HG02938 (cell line): ENCODE results near the gene ZNF362.

Experiments
- ATAC-seq: cut with Tn5 transposase; IDR thresholded peaks from one replicate; pipeline ENCODE4 v1.9.1; 2021; ENCODE audit warnings: mild to moderate bottlenecking, moderate library complexity; ENCODE audit not compliant: unreplicated experiment

Gene ZNF362

DNA sequence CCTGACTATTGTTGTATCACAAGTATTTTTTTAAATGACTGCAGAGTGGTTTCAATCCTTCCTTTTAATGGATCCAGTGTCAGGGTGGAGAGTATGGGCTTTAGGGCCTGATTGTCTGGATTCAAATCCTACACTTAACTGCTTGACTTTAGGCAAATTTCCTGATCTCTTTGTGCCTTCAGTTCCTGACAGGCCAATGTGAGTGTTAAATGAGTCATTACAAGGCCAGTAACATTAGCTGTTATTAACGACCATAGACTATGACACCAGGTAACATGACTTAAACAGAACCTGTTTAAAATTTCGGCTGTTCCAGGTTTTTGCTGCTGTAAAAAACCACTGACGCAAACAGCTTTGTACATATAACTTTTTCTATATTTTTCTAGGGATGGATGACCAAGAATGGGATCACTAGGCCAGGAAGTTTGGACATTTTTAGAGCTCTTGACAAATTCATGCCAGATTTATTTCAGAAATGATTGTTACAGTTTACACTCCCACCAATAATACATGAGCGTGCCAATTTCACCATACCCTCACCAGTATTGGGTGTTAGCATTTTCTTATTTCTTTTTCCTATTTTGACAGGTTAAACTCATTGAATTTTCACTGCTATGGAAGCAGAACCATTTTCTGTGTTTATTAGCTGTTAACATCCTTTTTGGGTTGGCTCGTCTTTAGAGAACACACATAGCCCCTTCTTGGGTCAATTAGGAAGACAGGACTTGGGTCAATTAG is 11.3 kb downstream of the ZNF362 start:
- ATAC-seq, result no peak

DNA sequence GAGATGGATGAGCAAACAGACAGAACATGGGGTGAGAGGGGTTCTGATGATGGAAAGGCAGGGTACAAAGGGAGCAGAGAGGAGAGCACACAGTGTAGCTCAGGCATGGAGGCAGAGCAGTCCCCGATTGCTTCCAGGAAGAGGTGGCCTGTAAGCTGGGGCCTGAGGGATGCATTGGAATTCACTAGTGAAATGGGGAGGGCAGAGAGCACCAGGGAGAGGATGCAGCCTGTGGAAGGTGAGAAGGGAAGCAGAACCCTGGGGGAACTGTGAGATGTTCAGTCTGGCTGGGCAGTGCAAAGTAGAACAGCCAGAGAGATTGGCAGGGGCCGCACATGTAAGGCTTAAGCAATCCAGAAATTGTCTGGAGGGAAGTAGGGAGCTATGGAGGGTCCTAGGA is 12.2 kb downstream of the ZNF362 start:
- ATAC-seq, result no peak

DNA sequence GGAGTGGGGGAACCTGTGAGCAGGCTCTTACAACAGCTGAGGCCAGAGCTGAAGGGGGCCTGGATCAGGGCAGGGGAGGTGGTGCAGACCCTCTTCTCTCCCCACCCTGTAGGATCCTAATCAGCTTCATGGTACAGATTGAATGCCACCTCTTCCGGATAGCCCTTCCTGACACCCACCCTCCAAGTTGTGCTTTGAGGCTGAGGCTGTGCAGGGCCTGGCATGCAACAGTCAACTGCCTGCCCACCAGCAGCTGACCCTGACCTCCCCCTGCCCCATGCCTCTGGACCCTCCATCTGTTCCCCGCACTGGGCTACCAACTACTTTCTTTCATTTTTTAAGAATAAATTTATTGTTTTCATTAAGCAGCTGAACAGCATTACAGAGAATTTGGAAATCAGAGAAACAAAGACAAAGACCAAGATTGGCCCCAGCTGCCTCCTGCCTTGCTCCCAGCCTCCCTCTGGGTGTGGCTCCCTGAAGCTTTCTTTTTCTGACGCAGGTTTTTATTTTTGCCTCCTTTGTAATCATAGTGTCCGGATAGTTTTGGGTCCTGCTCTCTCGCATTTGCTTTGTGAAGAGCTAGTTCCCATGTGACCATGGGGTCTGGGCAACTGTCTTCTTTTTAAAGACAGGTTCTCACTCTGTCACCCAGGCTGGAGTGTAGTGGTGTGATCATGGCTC is 12.8 kb downstream of the ZNF362 start:
- no peak for ATAC-seq

DNA sequence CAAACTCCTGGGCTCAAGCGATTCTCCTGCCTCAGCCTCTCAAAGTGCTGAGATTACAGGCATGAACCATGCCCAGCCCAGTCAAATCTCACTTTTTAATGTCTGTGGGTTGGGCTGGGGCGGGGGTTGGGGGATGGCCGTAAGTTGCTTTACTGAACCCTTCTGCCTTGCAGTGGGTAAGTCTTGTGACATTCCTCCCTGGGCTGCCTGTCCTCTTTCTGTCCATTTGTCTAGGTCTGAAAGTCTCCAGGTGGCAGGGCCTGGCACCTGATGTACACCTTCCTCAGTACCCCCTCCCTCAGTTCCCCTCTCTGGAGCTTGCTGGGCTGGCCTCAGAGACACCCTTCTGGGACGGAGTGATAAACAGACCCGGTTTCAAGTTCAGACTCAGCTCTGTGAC is 13.3 kb downstream of the ZNF362 start:
- ATAC-seq, result no peak

DNA sequence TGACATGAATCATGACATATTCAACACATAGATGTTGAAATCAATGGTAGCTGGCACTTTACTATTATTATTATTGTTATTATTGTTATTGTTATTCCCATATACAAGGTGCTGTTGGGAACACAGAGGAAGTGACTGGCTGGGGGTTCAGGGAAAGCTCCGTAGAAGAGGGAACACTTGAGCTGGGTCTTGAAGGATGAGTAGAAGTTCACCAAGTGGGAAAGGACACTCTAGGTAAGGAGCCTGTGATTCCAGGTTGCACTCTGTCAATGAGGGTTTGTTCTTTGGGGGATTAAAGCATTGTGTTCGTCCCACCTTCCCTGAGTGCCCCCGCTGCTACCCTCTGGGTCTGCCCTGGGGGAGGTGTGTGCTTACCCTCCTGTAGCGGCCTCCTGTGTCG is 14.1 kb downstream of the ZNF362 start:
- ATAC-seq, result no peak

DNA sequence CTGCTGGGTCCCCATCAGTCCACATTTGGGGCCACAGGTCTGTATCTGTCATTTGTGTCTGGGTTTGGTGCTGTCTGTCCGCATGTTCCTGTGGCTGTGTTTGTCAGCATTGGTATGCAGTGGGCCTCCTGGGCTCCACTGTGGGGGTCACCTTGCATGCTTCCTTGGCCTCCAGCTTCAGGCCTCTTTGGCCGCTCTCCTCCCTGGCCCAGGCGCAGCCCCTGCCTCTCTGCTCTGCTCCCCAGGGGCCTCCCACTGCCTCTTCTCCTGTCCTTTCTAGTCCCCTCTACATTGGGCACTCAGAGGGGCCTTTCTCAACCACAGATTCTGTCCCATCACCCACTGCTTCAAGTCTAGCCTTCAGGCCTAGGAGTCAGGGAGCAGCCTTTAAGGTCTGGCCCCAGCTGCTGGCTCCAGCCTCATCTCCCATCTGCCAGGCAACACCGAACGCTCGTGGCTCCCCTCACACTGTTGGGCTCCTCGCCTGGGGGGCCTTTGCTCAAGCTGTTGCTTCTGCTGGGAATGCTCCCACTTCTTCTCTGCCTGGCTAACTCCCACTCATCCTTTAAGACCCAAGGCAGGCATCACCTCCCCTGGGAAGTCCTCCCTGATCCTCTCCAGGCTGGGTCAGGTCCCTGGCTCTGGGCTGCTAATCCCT is 14.6 kb downstream of the ZNF362 start:
- no peak for ATAC-seq

DNA sequence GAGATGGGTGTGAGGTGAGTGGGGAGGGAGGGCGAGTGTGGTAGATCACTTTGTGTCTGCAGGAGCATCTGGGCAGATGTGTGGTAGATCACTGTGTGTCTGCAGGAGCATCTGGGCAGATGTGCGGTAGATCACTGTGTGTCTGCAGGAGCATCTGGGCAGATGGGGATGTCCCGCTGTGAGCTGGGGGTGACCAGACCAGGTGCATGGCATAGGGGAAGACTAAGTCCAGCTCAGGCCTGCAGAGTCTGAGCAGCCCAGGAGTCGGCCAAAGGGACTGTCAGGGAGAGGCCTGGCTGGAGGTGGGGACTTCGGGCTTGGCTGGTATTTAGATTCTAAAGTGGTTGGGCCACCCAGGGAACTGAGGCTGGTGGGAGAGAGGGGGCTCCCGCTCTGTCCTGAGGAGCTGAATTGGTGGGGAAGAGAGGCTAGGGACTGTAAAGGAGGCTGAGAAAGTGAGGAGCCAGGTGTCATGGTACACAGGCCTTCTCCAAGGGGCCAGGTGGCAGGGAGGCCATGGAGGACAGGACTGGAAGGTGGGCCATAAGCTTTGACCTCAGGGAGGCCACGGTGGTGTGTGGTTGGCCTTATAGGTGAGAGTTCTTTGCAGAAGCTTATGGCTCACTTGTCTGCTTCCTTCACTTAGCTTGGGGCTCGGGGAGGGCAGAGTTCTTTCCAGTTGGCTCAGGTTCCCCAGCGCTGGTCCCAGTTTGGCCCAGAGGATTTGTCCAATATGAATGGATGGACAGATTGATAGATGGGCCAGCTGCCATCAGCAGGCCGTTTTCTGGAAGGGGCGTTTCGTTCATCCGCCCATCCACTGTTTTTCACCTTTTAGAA is 15.6 kb downstream of the ZNF362 start:
- ATAC-seq, result no peak

DNA sequence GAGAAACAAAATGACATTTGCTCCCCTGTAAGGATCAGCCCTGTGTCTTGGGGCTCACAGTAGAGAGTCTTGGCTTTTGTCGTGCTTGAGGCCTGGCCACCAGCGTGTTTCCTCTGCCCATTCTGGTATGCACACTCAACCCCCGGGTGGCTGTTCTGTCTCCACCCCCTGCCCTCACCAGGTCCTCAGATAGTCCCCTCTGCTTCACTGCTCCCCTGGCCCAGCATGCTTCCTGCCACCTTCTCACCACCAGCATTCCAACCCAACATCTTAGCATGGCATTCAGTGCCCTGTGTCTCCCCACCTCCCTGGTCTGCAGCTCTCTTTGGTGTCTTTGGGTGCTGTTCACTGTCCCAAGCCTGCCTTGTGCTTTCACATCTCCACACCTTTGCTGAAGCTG is 16.2 kb downstream of the ZNF362 start:
- ATAC-seq, result no peak

DNA sequence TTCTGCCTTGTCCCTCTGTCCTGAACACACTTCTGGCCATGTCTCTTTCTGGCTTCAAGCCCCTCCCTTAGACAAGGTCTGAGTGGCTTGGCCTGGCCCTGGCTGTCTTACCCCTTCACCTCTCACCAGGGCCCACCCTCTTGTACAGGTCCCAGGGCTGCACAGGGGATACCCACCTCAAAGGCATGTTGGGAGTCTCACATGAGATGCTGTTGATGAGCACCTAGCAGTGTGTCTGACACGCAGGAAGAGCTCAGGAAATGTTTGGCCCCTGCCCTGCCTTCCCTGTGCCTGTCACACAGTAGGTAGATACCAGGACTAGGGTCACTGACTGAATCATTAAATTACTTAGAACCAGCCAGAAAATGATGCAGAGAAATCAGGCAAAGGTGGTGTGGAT is 16.6 kb downstream of the ZNF362 start:
- no peak for ATAC-seq

DNA sequence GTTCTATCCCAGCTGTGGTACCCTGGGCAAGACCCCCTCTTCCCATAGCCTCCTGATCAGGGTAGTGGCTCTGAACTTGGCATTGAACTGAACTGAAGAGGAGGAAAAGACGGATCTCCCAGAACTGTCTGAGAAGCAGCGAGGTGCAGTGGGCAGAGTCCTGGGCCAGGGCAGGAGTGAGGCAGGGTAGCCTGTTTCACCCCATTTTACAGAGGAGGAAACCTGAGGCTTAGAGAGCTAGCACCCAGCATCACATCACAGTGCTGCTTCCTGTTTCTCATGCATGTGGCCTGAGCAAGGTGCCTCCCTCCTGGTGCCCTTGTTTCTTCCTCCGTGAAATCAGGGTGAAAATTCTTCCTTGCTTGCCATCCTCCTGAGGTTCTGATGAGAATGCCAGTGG is 17.1 kb downstream of the ZNF362 start:
- no peak for ATAC-seq

DNA sequence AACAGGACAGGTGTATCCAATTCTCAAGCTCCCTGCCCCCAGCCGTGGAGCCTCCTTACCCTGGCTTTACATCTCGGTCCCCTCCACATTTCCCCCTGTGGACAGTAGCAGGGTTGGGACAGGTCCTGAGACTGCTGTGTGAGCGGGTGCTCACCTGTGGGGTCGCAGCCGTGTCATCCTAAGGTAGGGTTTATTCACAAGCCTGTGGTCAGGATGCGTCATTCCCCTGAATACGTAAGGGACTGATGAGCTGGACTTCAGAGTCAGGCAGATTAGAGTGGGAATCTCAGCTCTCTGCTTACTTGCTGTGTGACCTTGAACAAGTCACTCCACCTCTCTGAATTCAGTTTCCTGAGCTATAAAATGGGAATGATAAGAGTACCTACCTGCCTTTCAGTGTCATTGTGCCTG is 17.7 kb downstream of the ZNF362 start:
- no peak for ATAC-seq

DNA sequence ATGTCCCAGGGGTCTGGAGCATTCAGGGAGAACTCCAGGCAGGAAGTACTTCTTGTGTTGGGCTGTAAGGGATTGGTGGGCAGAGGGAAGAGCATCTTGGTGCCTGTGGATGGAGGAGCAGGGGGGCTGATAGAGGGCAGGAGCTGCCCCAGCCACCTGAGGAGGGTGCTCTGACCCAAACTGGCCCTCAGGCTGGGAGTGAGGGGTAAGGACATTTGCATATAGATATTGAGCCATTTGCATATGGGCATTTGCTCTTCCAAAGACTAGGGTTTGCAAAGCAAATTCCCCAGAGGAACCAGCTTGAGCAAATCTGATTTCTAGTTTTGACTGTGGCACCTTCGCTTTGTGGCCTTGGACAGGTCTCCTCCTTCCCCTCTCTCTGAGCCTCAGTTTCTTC is 18.2 kb downstream of the ZNF362 start:
- ATAC-seq, result no peak

DNA sequence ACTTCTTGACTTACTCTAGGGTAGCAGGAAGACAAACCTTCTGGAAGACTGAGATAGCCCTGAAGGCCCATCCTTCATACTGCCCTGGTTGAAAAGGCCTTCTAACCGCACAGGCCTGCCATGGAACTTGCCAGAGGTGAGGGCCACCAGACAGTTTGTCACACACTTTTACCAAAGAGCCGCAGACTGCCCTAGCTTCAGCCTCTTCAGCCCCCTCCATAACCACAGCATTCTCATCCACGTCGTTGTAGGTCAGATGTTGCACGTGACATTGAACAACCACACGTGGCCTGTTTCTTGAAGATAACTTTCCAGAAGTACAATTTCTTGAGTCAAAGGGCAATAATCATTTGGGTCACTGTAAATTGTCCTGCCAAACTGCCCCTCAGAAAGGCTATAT is 18.9 kb downstream of the ZNF362 start:
- no peak for ATAC-seq

DNA sequence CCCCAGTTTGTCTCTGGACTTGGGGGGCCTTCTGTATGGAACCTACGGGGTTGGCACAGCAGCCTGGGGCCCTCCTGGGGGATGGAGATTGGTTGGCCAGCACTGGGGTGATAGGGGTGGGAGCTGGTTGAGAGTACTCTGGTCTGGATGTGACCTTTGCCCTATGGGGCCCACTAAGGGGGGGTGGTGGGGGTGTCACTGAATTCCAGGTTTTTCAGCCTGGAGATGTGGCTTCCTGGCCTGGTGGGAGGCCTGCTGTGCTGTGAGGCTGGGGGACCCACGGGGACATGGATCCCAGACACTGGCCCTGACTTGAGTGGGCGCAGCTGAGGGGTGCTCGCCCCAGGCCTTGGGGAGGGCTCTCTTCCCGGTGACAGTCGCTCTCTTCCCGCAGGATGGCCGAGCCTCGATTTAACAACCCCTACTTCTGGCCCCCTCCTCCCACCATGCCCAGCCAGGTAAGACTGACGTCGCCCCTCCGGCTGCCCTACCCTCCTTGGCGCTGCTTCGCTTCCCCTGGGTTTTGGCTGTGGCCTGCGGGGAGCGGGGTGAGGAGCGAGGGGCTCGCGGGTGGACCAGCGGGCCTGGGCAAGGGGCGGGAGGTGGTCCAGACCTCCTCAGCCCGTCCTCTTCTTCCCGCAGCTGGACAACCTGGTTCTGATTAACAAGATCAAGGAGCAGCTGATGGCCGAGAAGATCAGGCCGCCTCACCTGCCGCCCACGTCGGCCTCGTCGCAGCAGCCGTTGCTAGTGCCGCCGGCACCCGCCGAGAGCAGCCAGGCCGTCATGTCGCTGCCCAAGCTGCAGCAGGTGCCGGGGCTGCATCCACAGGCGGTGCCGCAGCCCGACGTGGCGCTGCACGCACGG is 19.6 kb downstream of the ZNF362 start:
- ATAC-seq, result no peak

DNA sequence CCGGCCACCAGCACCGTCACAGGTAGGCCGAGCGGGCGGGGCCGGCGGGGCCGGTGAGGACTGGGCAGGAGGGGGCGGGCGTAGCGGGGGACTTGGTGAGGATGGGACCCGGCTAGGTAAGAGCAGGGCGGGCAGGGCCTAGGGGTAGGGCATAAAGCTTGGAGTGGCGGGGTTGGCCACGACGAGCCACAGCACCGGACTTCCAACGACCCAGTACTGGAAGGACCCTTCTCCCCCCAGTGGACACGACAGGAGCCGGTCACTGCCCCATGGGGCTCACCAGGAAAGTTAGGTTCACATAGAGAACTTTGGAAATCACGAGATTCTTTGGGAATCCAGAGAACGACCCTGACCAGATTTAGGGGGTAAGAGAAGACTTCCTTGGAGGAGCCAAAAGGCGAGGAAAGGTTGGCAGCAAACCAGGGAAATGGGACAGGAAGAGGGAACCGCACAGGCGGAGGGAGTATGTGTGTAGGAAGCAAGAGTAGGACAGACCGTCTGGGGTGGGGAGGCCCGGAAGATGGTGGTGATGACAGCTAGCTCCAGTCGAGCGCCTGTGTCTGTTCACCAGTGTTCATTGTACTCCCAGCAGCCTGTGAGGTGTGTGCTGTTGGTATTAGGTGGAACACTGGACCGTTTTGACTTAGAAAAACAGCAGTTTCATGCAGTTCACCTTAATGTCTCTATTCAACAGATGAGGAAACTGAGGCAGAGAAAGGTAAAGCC is 20.4 kb downstream of the ZNF362 start:
- no peak for ATAC-seq

DNA sequence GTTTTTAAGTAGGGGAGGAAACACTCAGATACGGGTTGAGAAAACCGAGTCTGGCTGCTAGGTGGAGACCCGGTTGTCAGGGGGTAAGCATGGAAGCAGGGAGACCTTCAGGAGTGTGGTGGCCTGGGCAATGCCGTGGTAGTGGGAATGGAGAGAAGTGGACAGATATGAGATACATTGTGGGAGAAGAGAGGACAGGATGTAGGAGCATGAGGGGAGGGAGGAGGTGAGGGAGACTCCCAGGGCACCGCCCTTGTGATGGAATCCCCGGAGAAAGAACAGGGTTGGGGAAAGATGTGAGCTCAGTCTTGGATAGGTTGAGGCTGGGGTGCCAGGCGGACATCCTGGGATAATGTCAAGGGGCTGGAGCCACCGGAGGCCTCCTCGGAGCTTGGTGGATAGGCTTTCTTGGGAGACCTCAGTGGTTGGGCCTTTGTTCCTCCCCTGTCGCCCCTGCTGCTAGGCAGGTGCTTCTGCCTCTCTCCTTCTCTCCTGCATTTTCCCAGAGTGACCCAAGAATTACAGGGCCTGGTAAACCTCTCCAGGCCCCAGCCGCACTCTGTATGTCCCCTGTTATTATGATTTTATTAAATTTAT is 21.3 kb downstream of the ZNF362 start:
- no peak for ATAC-seq

DNA sequence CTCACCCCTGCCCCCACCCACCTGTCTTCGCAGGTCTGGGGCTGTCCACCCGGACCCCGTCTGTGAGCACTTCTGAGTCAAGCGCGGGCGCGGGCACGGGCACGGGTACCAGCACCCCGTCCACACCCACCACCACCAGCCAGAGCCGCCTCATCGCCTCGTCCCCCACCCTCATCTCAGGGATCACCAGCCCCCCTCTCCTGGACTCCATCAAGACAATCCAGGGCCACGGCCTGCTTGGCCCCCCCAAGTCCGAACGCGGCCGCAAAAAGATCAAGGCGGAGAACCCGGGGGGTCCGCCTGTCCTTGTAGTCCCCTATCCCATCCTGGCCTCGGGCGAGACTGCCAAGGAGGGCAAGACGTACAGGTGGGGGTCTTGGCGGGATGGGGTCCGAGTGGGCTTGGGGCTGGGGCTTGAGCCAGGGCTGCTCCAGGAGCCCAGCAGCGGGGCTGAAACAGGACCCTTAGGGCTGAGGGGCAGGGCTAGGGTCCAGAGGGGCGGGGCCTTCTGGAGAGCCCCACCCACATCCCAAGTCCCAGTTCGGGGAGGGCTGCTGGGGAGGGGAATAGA is 23.9 kb downstream of the ZNF362 start:
- ATAC-seq, result no peak

DNA sequence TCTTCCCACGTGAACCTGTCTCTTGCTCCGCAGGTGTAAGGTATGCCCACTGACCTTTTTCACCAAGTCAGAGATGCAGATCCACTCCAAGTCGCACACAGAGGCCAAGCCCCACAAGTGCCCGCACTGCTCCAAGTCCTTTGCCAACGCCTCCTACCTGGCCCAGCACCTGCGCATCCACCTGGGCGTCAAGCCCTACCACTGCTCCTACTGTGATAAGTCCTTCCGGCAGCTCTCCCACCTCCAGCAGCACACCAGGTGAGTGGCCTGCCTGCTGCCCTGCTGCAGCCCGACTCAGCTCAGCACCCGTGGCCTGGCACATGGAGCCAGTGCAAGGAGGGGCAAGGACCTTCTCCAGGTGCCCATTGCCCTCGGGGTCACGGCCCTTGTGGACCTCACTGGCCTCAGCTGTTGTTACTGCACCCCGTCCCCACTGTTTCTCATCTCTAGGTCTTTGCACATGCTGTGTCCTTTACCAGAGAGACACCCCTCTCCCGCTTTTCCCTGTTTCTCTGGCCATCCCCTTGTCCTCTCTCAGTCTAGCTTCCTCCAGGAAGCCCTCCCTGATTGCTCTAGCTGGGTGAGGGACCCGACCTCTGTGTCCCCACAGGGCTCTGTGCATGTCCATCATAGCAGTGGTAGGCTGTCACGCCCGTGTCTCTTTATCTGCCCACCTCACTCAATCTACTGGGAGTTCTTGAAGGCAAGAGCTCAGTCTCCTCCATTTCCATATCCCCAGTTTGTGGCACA is 25.4 kb downstream of the ZNF362 start:
- no peak for ATAC-seq
